HG02759 (cell line): ENCODE measurements around the gene ALAS2.
"Not testable (repeated sequence)": the region's sequence is repeated elsewhere in the genome, so short reads cannot be mapped to it uniquely, and the experiment has no call there.

ENCODE experiments used
- ATAC-seq: cut with Tn5 transposase; IDR thresholded peaks from one replicate; pipeline ENCODE4 v1.9.1; 2021; ENCODE audit warnings: mild to moderate bottlenecking, moderate library complexity; ENCODE audit not compliant: unreplicated experiment

Gene ALAS2, protein sequence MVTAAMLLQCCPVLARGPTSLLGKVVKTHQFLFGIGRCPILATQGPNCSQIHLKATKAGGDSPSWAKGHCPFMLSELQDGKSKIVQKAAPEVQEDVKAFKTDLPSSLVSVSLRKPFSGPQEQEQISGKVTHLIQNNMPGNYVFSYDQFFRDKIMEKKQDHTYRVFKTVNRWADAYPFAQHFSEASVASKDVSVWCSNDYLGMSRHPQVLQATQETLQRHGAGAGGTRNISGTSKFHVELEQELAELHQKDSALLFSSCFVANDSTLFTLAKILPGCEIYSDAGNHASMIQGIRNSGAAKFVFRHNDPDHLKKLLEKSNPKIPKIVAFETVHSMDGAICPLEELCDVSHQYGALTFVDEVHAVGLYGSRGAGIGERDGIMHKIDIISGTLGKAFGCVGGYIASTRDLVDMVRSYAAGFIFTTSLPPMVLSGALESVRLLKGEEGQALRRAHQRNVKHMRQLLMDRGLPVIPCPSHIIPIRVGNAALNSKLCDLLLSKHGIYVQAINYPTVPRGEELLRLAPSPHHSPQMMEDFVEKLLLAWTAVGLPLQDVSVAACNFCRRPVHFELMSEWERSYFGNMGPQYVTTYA

DNA sequence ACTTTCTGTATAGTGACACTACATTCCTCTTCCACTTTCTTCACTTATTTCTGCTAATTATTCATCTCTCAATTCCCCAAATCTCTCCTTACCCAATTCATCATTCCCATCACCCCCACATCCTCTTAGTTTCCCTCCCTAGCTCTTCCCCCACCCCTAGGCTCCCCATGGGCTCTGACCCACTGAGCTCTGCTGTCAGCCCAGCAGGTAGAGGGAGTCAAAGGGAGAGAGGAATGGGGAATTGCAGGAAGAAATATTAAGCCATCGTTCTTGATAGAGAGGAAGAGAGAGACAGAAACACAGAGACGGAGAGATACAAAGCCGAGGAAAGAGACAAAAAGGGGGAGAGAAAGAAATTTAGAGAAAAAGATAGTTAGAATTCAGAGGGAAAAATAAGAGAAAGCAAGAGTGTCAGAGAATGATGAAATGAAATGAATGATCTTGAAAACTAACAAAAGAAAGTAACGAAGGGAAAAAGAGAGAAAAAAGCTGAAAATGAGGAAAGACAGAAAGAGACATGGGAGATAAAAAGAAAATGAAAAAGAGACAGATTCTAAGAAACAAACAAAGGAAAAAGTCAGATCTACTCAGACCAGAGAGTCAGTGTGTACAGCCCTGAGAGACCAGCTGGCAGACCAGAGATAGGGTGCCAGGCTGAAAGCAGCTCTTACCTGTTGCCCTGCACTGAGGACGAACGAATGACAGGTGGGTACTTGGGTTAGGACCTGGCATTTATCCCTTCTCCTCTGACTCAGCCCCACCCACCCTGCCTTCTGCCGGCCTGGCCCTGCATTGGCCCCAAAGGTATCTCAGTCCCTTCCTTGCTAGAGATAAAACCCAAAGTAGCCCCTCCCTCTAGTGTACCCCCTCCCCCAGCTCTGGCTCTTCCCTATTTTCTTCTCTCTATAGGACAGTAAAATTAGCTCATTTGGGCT, at the start of gene ALAS2:
Gene ALAS2, minus strand, starts transcription at position 707 of the 935 bp plus-strand sequence. CDS start 4,977 bp downstream, outside the sequence.
- no peak for ATAC-seq

DNA sequence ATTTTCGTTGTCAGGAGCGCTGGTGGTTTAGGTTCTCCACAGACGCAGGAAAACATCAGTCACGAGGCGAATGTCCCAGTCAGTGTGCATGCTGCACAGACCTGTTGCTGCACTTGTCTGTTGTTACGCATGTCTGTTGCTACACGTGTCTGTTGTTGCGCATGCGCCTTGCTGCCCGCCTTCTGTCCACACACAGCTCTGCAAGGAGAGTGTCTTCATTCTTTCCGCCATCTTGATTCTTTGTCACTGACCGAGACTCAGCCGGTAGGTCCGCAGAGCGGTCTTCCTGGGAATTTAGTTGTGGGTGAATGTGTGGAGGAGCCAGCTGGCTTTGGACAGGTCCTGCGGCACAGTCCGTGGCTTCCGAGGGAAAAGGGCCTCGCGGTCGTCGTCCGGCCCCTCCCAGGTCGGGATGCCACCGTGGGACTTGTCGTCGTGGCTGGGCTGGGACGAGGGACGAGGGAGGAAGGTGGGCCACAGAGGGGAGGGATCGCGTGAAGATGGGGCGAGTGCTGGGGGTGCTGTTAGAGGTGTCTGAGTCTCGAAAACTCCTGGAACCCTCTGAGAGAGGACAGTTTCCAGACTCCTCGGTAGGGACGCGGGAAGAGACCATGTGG, 44.2 kb upstream of the ALAS2 start, which contains the start of gene PAGE2B:
Gene PAGE2B, plus strand, starts transcription at position 180 of the 617 bp plus-strand sequence. CDS start 1,012 bp downstream, outside the sequence.
- ATAC-seq: no peak

DNA sequence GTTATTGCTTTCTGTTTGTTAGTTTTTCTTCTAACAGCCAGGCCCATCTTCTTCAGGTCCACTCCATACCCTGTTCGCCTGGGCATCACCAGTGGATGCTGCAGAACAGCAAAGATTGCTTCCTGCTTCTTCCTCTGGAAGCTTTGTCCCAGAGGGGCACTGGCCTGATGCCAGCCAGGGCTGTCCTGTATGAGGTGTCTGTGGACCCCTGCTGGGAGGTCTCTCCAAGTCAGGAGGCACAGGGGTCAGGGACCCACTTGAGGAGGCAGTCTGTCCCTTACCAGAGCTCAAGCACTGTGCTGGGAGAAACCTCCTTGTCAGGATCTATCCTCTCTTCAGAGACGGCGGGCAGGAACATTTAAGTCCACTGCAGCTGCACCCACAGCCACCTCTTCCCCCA, 41.5 kb upstream of the ALAS2 start:
- ATAC-seq: no peak

DNA sequence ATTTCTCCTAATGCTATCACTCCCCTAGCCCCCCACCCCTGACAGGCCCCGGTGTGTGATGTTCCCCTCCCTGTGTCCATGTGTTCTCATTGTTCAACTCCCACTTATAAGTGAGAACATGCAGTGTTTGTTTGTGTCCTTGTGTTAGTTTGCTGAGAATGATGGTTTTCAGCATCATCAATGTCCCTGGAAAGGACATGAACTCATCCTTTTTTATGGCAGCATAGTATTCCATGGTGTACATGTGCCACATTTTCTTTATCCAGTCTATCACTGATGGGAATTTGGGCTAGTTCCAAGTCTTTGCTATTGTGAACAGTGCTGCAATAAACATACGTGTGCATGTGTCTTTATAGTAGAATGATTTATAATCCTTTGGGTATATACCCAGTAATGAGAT, 36.4 kb upstream of the ALAS2 start:
- ATAC-seq: not testable (repeated sequence)

DNA sequence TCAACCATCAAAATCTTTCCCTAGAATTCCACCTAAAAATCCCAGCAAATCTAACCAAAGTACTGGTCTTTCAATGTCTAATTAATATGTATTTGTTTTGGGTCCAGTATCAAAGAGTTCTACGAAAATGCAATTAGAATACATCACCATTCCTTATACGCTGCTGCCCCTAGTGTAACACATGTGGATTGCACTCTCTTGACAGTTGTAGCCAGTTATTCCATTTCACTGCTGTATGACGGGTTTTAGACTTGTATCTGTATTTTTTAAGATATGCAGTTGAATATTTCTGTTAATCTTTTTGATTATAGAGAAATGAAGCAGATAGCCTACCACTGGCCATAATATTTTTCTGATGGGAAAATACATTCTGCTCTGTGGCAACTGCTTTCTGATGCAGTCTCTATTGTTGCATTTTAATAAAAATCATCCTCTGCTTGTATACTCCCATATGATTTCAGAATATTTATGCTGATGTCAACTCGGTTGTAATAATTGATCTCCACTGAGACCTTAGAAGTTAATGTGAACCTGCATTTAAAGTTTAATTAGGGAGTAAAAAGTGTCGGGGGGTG, 27.0 kb upstream of the ALAS2 start:
- ATAC-seq: no peak

DNA sequence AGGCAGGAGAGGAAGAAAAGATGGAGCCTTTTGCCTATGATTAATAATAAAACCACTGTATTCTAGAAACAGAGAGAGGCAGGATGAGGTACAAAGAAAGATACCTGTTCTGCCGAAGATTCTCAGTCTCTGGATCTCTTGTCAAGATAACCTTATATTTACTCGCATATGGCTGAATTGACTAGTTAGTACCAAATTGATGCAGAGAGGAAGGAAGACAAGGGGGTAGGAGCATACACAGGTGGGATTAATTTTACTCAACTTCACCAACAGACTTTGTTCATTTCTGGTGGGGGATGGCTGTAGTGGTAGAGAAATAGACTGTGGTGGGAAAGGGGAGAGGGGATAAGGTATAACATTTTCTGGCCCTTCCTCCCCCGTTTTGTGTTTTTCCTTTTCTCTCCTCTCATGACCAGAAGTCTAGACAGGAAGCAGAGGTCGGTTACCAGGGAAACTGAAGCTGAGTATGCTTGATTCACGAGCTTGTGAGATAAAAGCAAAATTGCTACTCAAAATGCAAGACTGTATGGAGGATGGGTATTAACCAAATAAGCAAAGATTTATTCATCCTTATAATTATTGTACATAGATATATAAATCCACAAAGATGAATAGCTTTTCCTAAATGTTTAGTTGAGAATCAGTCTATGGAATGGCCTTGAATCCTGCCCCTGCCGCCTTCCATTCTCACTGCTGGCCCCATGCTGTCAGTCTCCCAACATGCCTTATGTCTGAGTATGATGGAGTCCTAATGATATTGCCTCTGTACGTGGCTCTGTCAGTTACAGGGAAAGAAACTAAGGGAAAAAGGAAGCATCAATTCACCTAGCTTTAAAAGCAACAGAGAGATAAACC, 26.3 kb upstream of the ALAS2 start:
- no peak for ATAC-seq

DNA sequence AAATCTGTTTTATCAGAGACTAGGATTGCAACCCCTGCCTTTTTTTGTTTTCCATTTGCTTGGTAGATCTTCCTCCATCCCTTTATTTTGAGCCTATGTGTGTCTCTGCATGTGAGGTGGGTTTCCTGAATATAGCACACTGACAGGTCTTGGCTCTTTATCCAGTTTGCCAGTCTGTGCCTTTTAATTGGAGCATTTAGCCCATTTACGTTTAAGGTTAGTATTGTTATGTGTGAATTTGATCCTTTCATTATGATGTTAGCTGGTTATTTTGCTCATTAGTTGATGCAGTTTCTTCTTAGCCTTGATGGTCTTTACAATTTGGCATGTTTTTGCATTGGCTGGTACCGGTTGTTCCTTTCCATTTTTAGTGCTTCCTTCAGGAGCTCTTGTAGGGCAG, 19.8 kb upstream of the ALAS2 start:
- not testable (repeated sequence) for ATAC-seq

DNA sequence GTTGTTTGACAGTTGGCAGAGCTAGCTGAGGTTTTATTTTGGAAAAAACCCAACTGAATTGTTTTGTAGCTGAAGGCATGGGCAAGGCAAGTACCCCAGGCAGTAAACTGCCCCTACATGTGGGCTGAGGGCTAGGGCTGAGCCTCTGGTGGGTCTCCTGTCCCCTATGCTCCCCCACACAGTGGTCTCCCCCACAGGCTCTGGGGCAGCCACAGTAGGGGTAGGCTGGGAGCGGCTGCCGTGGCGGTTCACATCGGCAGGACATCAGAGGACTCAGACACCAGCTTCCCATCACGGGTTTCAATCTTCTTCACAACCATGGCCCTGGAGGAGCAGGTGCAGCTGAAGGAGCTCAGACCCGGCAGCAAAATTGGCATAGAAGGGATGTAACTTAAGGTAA, 10.7 kb upstream of the ALAS2 start:
- no peak for ATAC-seq

DNA sequence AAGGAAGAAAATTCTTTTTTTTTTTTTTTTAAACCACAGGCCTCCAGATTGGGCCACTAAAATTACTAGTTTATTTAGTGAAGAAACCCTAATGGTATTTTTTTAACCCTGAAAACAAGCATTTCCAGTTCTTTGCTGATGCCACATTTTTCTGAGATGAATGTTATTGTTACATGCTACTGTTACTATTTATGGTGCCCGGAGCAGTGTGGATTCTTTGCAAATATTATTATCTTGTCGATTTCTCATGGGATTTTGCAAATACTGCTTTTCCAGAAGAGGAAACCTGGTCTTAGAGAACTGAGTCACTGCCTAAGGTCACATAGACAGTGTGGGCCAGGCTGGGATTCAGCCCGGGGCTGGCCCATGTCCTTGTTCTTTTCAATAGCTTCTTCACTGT, 8.7 kb upstream of the ALAS2 start:
- ATAC-seq: no peak

DNA sequence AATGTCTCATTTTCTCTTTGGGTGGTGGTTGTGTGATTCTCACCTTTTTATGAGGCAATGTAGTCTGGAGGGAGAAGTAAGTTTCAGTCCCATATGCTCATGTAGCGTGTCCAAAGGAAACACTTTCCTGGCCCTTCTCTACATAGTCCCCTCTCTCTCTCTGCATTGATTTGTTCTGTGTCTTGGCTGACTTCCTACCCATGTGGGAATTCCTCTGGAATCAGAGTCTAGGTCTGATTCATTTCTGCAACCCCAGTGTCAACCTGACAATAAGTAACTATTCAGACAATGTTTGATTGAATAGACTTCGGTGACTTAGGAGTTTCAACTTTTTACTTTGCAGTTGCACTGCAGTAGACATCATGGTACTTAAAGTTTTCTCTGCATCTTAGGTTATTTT, 2.7 kb upstream of the ALAS2 start:
- no peak for ATAC-seq

DNA sequence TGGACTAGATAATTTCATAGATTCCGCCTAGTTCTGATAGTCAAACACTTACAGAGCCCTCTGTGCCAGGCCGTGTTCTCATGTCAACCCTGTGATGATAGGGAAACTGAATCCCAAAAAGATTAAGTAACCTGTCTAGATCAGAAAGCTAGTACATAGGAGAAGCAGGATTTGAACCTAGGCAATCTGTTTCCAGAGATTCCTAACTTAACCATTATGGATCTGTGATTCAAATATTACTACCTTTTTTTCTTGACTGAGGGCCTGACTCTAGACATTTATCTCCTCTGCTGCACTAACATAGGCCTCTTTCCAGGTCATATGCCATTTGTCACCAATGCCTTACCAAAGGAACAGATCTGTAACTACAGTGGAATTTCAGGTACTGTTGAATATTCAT, 1.5 kb downstream of the ALAS2 start:
- no peak for ATAC-seq

DNA sequence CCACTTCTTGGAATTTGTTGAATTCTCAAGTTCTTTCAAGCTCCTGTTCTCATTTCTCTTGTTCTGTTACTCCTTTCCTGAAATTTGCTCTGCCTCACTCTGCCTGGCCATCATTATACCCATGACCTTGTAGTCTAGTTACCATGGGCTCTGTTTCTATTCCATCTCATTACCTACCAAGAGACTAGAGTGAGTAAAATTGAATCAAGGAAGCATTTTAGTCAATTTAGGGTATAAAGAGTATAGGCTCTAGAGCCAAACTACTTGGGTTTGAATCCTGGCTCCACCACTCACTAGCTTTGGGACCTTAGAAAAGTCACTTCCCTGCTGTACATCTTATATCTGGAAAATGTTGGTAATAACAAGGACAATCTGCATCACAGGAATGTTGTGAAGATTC, 2.2 kb downstream of the ALAS2 start:
- ATAC-seq: no peak

DNA sequence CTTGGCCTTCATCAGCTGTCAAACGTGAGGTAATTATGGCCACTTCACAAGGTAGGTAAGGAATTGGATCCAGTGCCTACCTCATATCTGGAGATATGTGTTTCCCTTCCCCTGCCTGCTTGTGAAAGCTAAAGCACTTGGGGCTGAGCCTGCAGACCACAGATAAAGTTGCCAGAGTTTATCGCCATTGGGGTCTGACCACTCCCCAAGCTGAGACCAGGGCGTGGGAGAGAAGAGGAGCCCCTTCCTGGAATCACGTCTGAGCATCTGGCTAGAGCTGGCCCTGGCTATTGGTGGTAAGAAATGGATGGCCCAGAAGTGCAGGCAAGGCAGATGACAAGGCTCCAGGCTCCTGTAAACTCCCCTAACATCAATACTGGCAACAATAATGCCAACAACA, 2.7 kb downstream of the ALAS2 start:
- no peak for ATAC-seq

DNA sequence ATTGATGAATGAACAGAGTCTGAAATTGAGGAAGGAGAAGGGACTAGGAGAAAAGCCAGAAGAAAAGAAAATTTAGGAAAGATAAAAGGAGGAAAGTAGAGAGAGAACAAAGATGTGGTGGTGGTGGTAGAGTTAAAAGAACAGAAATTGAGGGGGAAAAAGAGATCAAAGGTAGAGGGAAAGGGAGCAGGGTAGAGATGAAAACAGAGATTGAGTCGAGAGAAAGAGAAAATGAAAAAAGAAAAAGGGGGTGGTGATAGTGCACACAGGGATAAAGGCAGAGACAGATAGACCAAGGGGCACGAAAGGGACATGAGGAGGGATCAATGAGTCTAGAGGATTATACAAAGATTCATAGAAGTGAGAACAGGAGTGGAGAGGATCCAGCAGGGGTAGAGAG, 3.9 kb downstream of the ALAS2 start:
- no peak for ATAC-seq

DNA sequence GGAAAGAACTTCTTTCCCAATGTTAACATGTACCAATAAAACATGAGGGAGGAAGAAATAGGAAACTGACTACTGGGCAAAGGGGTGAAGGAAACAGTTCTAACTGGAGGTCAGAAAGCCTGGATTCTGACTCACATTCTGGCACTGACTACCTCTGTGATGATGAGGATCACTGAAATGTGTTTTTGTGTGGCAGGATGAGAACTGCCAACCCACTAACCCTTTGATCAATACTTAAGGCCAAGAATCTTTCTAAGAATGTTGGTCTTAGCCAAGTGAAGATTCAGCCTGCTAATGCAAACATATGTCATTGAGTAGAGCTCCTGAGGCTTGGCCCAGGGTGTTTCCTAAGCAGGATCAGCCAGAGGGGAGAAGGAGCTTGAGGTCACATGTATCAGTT, 4.6 kb downstream of the ALAS2 start:
- no peak for ATAC-seq

DNA sequence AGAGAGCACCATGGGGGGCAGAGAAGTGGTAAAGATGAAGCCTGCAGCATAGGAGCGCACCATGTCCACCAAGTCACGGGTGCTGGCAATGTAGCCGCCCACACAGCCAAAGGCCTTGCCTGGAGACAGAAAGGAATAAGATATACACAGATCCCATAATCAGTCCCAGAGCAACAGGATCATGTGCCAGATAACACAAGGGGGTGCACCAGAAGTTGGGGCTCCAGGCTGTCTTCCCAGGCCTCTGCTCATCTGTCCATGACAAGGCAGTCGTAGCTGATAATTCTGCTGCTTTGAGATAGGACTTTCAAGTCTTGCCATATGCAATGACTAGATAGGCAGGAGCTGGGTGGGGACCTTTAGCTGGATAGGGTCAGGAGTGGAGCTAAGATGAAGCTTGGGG, 15.9 kb downstream of the ALAS2 start:
- ATAC-seq: no peak

DNA sequence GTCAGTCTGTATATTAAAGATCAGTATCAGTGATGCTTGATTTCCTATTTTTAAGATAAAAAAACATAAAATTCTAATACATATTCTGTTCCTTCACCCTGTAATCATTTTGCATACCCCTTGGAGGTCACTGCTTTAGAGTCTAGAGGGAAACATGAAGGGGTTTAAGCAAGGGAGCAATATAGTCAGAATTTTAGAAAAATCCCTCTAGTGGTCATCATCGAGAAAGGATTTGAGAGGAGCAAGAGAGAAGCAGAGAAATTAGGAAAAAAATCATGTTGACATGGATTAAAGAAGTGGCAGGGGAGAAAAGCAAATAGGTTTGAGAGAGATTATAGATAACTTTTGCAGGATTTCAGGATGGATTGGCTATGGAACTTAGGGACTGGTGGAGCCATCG, 19.5 kb downstream of the ALAS2 start:
- no peak for ATAC-seq

DNA sequence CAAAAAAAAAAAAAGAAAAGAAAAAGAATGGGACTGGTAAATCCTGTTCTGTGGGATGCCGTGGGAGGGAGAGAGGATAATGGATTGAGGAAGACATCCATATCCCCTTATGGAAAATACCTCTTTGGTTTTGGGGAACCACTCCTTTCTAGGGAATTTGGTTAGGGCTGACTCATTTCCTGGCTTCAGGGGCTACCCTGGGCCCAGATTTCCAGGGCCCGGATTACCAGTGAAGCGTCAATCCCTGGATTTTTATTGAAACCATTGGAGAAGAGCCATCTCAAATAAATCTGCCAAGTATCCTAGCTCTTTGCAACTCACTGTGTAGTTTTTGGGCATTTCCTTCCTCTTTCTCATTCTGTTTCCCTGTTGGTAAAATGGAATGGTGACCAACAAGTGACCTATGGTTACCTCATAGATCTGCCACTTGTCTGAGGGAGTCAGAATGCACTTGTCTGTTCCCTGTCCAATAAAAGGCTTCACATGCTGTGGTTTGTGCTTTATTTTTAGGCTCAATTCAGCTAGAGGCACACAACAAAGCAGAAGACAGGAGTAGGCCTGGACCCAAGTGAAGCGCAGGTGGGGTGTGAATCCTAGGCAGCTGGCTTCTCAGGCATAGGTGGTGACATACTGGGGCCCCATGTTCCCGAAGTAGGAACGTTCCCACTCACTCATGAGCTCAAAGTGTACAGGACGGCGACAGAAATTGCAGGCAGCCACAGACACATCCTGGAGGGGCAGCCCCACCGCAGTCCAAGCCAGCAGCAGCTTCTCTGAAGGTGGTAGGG, 22.0 kb downstream of the ALAS2 start:
- ATAC-seq: no peak

DNA sequence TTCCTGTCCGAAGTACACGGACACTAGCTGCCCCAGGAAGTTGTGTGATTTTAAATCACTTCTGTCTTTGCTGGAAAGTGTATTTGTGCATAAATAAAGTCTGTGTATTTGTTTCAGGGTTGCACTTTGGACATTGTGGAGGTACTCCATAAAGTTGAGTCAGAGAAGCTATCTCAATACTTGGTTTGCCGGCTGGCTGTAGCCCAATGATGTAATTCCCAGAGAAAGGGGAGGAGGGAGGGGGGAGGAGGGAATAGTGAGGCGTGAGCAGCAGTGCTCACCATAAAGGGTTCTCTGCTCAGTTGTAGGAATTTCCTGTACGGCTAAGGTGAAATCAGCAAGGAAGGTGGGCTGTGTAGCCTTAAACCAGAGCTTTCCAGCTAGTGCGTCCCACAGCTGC, 23.1 kb downstream of the ALAS2 start:
- ATAC-seq: no peak
